Heart left ventricle (tissue), 16 donors: ENCODE measurements around the gene MYO1H. TPM values are rescaled to one million over a fixed set of nuclear protein-coding genes. Genes with fewer than 3 reads are reported as not detected.

ENCODE experiments used
- ATAC-seq, 4 donors: fragments of 200-7000 bp; cut with Tn5 transposase; one replicate each; pipeline ENCODE4 v1.9.1; 2020 to 2022; ENCODE audit warnings: moderate library complexity in 4 of 4, mild to moderate bottlenecking in 3 of 4, moderate number of reproducible peaks in 1 of 4
- DNase-seq, 5 donors: peaks; one replicate each; pipeline ENCODE4 v3.0.0-alpha.2; 2020
- H3K27ac ChIP-seq, 12 donors: fragments of 200-600 bp; sonication (generic) in 4 of 12; one replicate each; pipeline versions ENCODE4 v1.5.0 to v1.8.0; 2016 to 2022; ENCODE audit warnings: mild to moderate bottlenecking in 2 of 12
- H3K27me3 ChIP-seq, 9 donors: fragments of 200-600 bp; sonication (generic) in 2 of 9; one replicate each; pipeline versions ENCODE4 v1.5.1 to v1.8.0; 2016 to 2022; ENCODE audit warnings: mild to moderate bottlenecking in 3 of 9
- H3K36me3 ChIP-seq, 9 donors: fragments of 200-600 bp; sonication (generic) in 2 of 9; one replicate each; pipeline versions ENCODE4 v1.5.0 to v1.8.0; 2018 to 2022; ENCODE audit warnings: mild to moderate bottlenecking in 2 of 9
- H3K4me1 ChIP-seq, 12 donors: fragments of 200-600 bp; sonication (generic) in 4 of 12; one replicate each; pipeline versions ENCODE4 v1.5.0 to v1.8.0; 2016 to 2022; ENCODE audit warnings: mild to moderate bottlenecking in 3 of 12
- H3K4me3 ChIP-seq, 12 donors: fragments of 200-600 bp; sonication (generic) in 4 of 12; one replicate each; pipeline versions ENCODE4 v1.5.0 to v1.8.0; 2017 to 2022; ENCODE audit warnings: mild to moderate bottlenecking in 9 of 12, moderate library complexity in 4 of 12
- H3K9me3 ChIP-seq, 12 donors: fragments of 200-600 bp; sonication (generic) in 4 of 12; one replicate each; pipeline versions ENCODE4 v1.5.0 to v1.8.0; 2016 to 2022; ENCODE audit warnings: mild to moderate bottlenecking in 1 of 12
- POLR2A ChIP-seq, 2 donors: fragments of 450-650 bp; IDR thresholded peaks; one replicate each; pipeline ENCODE4 v1.6.1; 2017; ENCODE audit warnings: antibody characterized with exemption in 2 of 2, mild to moderate bottlenecking in 2 of 2, moderate library complexity in 2 of 2
- WGBS, 4 donors: extraction: QIAGEN DNeasy Blood & Tissue Kit in 2 of 4; methylation state at CpG; one replicate each; pipeline versions ENCODE4 v1.1.5 to v1.1.7; 2013 to 2018; 5-methylcytosine and 5-hydroxymethylcytosine counted together
- intact Hi-C, 10 donors: fragments of 100-400 bp; cut with DNase I; formaldehyde crosslinking; loops; one replicate each; pipeline versions ENCODE4 v1.11.1 to v1.14.2; 2022
- polyA plus RNA-seq, 2 donors: library from polyadenylated mRNA; stranded (reverse); fragments of 200-250 nt; gene quantifications; one replicate each; pipeline ENCODE4 v1.2.3, GENCODE V29; 2013
- total RNA-seq, 9 donors: library from RNA; depleted of rRNA in 2 of 9; stranded (reverse); fragments of >200 nt in 2 of 9; fragmentation: NEBNext Ultra II Directional in 3 of 9; extraction: Animal tissue kit (Norgen Biotek cat#: 25700) in 3 of 9; gene quantifications; one replicate each; pipeline versions ENCODE4 v1.1.0 to v1.2.4, GENCODE V29; 2016 to 2023
- TF ChIP-seq, protein P1 (sequence below), 12 donors: fragments of 200-600 bp; sonication (generic) in 4 of 12; IDR thresholded peaks; one replicate each; pipeline versions ENCODE4 v1.5.0 to v1.8.0; 2018 to 2022; ENCODE audit warnings: antibody characterized with exemption in 12 of 12, mild to moderate bottlenecking in 5 of 12
- donor health status: ischemic (EF 13 %, LVEDD 7.1; RV severe dilation, severe dysfunction).
- donor health status: healthy with polysubstance abuse.
- donor health status: DM: no; HTN: yes; CAD: no.
- donor health status: DM: no; HTN: no; CAD: no.
- donor health status: ischemic (EF 25% LVEDD 6.9; RV normal size, moderate dysfunction).
- donor health status: ischemic (EF 25% LVEDD 5.7; RV mildly dilated, moderate dysfunction).
- donor health status: healthy.
- donor health status: DM: yes; HTN: yes; CAD: no.
- donor health status: ischemic (EF 35%, LVEDD 5.7; RV mildly dilated, moderate dysfunction).
- donor health status: nonischemic (EF 11% LVEDD 7.7; RV severe dilation, severe dysfunction).
- donor health status: DM: yes; HTN: yes; CAD: no.
- donor health status: PGD.
- donor health status: ischemic (EF 29% LVEDD 5.4; RV normal size, mild dysfunction).
- donor health status: nonischemic (EF 23%, LVEDD 6.1; RV moderate dilation, normal function).

MYO1H gene
- total and polyA plus RNA-seq, 11 donors = 0.04 to 1.00 (median 0.22) TPM; not detected in 3

DNA sequence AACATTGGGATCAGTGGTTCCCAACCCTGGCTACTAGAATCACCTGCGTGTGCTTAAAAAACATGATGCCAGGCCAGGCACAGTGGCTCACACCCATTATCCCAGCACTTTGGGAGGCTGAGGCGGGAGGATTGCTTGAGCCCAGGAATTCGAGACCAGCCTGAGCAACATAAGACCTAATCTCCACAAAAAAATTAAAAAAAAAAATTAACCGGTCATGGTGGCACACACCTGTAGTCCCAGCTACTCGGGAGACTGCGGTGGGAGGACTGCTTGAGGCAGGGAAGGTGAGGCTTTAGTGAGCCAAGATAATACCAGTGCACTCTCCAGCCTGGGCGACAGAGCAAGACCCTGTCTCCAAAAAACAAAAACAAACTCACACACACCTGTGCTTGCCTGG lies 127.4 kb downstream of the MYO1H start:
- whole genome bisulfite sequencing, 4 donors = 80 to 91% (median 87%) methylated on average over 7 of the region's 7 CpGs
- peak overlapping the region in 1 of 12 donors; percentile 11 for H3K27ac ChIP-seq

DNA sequence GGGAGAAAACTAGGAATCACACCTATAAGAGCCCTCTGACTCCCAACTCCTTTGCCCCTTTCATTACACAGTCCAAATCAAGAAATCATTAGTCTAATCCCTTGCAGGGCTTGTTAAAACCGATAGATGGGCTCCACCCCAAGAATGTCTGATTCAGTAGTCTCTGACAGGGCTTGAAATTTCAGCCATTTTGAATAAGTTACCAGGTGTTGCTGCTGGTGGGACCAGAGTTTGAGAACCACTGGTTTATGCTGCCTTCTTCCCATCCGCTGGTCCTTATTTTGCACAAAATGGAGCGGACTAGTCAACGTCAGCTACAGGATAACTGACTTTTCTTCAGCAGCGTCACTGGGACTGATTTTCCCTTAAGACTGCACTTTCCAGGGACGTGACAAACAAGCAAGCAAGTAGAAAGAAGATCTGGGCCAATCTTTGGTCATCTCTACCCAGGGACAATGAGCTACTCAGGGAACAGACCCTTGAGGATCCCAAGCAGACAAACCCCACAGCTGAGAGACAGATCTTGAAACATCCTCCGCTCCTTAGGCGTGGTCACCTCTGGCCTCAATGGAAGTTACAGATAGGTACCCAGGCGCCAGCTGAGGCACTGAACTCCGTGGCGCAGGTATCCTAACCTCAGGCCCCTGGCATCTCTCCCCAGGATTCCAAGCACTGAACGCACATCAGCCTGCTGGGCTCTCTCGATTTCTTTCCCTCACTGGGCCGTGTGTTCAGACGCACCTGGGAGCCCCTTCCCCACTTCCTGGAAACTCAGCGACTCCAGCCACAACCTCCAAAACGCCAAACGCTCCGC lies 128.5 kb downstream of the MYO1H start:
- WGBS, 4 donors = 11 to 18% (median 14%) methylated on average over 19 of the region's 19 CpGs
- DNase-seq (no peak), ATAC-seq (peak in 2 of 4 donors; percentile 3)
- H3K36me3 ChIP-seq = peaks cover 0 to 29% (median 6%) of the 10 kb centered on the region in 9 donors
- peak overlapping the region; percentile 91 to 99 (median 98) for H3K27ac ChIP-seq
- peak overlapping the region; percentile 59 to 92 (median 82) for H3K4me3 ChIP-seq
- peaks cover 12 to 66% (median 46%) of the 10 kb centered on the region in 12 donors for H3K4me1 ChIP-seq
- no peaks in the 10 kb centered on the region for H3K9me3 ChIP-seq
- TF ChIP-seq, protein P1, sequence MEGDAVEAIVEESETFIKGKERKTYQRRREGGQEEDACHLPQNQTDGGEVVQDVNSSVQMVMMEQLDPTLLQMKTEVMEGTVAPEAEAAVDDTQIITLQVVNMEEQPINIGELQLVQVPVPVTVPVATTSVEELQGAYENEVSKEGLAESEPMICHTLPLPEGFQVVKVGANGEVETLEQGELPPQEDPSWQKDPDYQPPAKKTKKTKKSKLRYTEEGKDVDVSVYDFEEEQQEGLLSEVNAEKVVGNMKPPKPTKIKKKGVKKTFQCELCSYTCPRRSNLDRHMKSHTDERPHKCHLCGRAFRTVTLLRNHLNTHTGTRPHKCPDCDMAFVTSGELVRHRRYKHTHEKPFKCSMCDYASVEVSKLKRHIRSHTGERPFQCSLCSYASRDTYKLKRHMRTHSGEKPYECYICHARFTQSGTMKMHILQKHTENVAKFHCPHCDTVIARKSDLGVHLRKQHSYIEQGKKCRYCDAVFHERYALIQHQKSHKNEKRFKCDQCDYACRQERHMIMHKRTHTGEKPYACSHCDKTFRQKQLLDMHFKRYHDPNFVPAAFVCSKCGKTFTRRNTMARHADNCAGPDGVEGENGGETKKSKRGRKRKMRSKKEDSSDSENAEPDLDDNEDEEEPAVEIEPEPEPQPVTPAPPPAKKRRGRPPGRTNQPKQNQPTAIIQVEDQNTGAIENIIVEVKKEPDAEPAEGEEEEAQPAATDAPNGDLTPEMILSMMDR (IDR thresholded peaks at IDR 0.05) = no peak
- no peak for TF ChIP-seq POLR2A (IDR thresholded peaks at IDR 0.05)
- intact Hi-C loops = loop anchor here in 9 of 10 donors (2.0 to 5.0 kb wide), 5 partner anchors 43 to 96 kb away; partner anchors contain the start of genes MMAB (in 1 of the 9) and MVK (in 1 of the 9)
- H3K27me3 ChIP-seq = no peaks in the 10 kb centered on the region

More for the DNA sequence above, 127.4 kb downstream of the MYO1H start:
- H3K27me3 ChIP-seq = no peaks in the 10 kb centered on the region
- H3K4me1 ChIP-seq = peaks cover 12 to 74% (median 51%) of the 10 kb centered on the region in 12 donors
- ATAC-seq (no peak), DNase-seq (no peak)
- no peaks in the 10 kb centered on the region for H3K9me3 ChIP-seq
- peaks cover 0 to 37% (median 9%) of the 10 kb centered on the region in 9 donors for H3K36me3 ChIP-seq
- intact Hi-C loops = loop anchor here in 7 of 10 donors (5.0 kb wide), 3 partner anchors 43 to 97 kb away; partner anchors contain the start of genes MMAB (in 1 of the 7) and MVK (in 1 of the 7)
- peak overlapping the region in 5 of 12 donors; percentile 75 to 92 (median 85) for H3K4me3 ChIP-seq
- TF ChIP-seq, protein P1 (IDR thresholded peaks at IDR 0.05) = no peak
- TF ChIP-seq POLR2A (IDR thresholded peaks at IDR 0.05) = no peak

DNA sequence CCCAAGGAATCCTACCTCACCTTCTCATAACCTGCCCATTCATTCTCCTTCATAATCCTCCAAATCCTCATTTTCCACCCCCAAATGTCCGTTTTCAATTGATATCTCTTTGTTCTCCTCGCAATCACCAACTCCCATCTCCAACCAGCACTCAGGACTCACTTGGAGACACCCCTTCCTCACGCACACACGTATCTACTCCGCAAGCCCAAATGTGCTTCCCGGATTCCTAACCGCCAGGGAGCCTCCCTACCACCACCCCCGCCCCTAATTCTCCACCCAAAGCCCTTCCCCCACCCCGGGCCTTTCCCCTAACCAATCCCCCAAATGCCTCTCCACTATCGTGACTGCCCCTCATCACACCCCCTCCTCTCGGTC lies 129.1 kb downstream of the MYO1H start:
- 0 to 2% (median 1%) methylated on average over 11 of the region's 11 CpGs for WGBS, 4 donors
- peaks cover 12 to 66% (median 43%) of the 10 kb centered on the region in 12 donors for H3K4me1 ChIP-seq

More for the DNA sequence above, 129.1 kb downstream of the MYO1H start:
- peak overlapping the region; percentile 59 to 92 (median 82) for H3K4me3 ChIP-seq
- H3K27ac ChIP-seq = peak overlapping the region; percentile 91 to 99 (median 98)
- H3K36me3 ChIP-seq = peaks cover 0 to 23% (median 4%) of the 10 kb centered on the region in 9 donors
- H3K27me3 ChIP-seq = no peaks in the 10 kb centered on the region
- peak in 2 of 4 donors; percentile 10 to 21 for ATAC-seq
- no peak for DNase-seq
- intact Hi-C loops = loop anchor here (1.0 to 5.0 kb wide), 7 partner anchors 14 to 96 kb away; partner anchors contain the start of genes MMAB (in 1 of the 10) and MVK (in 1 of the 10)
- no peaks in the 10 kb centered on the region for H3K9me3 ChIP-seq
- TF ChIP-seq, protein P1 (IDR thresholded peaks at IDR 0.05) = no peak
- no peak for TF ChIP-seq POLR2A (IDR thresholded peaks at IDR 0.05)
